WTC11 (cell line): Measurements from ENCODE around the gene RBM42.

Experiments
- ATF1 ChIP-seq: sonication (generic); formaldehyde crosslinking; IDR thresholded peaks from 2 replicates; pipeline ENCODE4 v1.8.1; 2023; ENCODE audit warnings: mild to moderate bottlenecking, moderate library complexity, missing genetic modification reagents
- CREM ChIP-seq: sonication (generic); formaldehyde crosslinking; IDR thresholded peaks from 2 replicates; pipeline ENCODE4 v1.8.1; 2022; ENCODE audit warnings: mild to moderate bottlenecking, missing genetic modification reagents, moderate library complexity
- GABPB1 ChIP-seq: sonication (generic); formaldehyde crosslinking; IDR thresholded peaks from 2 replicates; pipeline ENCODE4 v1.8.1; 2023; ENCODE audit warnings: mild to moderate bottlenecking, missing genetic modification reagents
- MLX ChIP-seq: sonication (generic); formaldehyde crosslinking; IDR thresholded peaks from 2 replicates; pipeline ENCODE4 v1.8.1; 2023; ENCODE audit warnings: mild to moderate bottlenecking, missing genetic modification reagents, moderate library complexity
- NR3C1 ChIP-seq: sonication (generic); formaldehyde crosslinking; conservative IDR thresholded peaks from 2 replicates; pipeline ENCODE4 v1.8.1; 2023; ENCODE audit warnings: low read depth, mild to moderate bottlenecking, missing genetic modification reagents
- TF ChIP-seq, protein P1 (sequence below): fragments of 200-600 bp; IDR thresholded peaks from 2 replicates; pipeline ENCODE4 v1.8.0; 2022; ENCODE audit warnings: antibody characterized with exemption
- TF ChIP-seq, protein P2 (sequence below): sonication (generic); formaldehyde crosslinking; conservative IDR thresholded peaks from 2 replicates; pipeline ENCODE4 v1.8.1; 2022; ENCODE audit warnings: mild to moderate bottlenecking, missing genetic modification reagents

GRCh38 chr19:35669974-35670373 is 41.1 kb downstream of the RBM42 start:
- TF ChIP-seq GABPB1 (CRISPR knock-in tag), result no peak
- TF ChIP-seq, protein P1, sequence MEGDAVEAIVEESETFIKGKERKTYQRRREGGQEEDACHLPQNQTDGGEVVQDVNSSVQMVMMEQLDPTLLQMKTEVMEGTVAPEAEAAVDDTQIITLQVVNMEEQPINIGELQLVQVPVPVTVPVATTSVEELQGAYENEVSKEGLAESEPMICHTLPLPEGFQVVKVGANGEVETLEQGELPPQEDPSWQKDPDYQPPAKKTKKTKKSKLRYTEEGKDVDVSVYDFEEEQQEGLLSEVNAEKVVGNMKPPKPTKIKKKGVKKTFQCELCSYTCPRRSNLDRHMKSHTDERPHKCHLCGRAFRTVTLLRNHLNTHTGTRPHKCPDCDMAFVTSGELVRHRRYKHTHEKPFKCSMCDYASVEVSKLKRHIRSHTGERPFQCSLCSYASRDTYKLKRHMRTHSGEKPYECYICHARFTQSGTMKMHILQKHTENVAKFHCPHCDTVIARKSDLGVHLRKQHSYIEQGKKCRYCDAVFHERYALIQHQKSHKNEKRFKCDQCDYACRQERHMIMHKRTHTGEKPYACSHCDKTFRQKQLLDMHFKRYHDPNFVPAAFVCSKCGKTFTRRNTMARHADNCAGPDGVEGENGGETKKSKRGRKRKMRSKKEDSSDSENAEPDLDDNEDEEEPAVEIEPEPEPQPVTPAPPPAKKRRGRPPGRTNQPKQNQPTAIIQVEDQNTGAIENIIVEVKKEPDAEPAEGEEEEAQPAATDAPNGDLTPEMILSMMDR, result no peak
- no peak for TF ChIP-seq CREM (CRISPR knock-in tag)
- no peak for TF ChIP-seq MLX (CRISPR knock-in tag)
- TF ChIP-seq, protein P2, sequence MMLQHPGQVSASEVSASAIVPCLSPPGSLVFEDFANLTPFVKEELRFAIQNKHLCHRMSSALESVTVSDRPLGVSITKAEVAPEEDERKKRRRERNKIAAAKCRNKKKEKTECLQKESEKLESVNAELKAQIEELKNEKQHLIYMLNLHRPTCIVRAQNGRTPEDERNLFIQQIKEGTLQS (CRISPR knock-in tag), result no peak
- TF ChIP-seq ATF1 (CRISPR knock-in tag), result no peak
- TF ChIP-seq NR3C1 (CRISPR knock-in tag), result no peak
